MM.1S (cell line): ENCODE data around the gene BRD3.

ENCODE experiments used
- DNase-seq: peaks from one replicate; pipeline ENCODE4 v3.0.0-alpha.2; 2015
- H2AFZ ChIP-seq: fragments of 300-600 bp; sonication (generic); 2 replicates; pipeline ENCODE4 v1.6.0; 2016; ENCODE audit warnings: antibody characterized with exemption, low read length
- H3F3A ChIP-seq: fragments of 300-600 bp; sonication (generic); 2 replicates; pipeline ENCODE4 v1.6.1; 2016; ENCODE audit warnings: mild to moderate bottlenecking, antibody characterized with exemption, low read length, moderate library complexity, mixed read lengths; ENCODE audit not compliant: insufficient read depth
- H3K27ac ChIP-seq: fragments of 300-600 bp; sonication (generic); 2 replicates; pipeline ENCODE4 v1.5.1; 2016; ENCODE audit warnings: mild to moderate bottlenecking, low read length
- H3K27me3 ChIP-seq: fragments of 300-600 bp; sonication (generic); replicated peaks from 2 replicates; pipeline ENCODE4 v1.6.0; 2016; ENCODE audit warnings: low read length; ENCODE audit not compliant: insufficient read depth
- H3K36me3 ChIP-seq: fragments of 300-600 bp; sonication (generic); replicated peaks from 2 replicates; pipeline ENCODE4 v1.6.1; 2016; ENCODE audit warnings: mild to moderate bottlenecking, low read length, mixed read lengths; ENCODE audit not compliant: insufficient read depth
- H3K4me1 ChIP-seq: fragments of 300-600 bp; sonication (generic); 2 replicates; pipeline ENCODE4 v1.6.1; 2016; ENCODE audit warnings: low read length, mixed read lengths
- H3K4me2 ChIP-seq: fragments of 300-600 bp; sonication (generic); 2 replicates; pipeline ENCODE4 v1.6.0; 2016; ENCODE audit warnings: low read depth, low read length
- H3K4me3 ChIP-seq: fragments of 300-600 bp; sonication (generic); 2 replicates; pipeline ENCODE4 v1.5.1; 2016; ENCODE audit warnings: low read length, mixed read lengths
- H3K79me2 ChIP-seq: fragments of 300-600 bp; sonication (generic); 2 replicates; pipeline ENCODE4 v1.6.1; 2016; ENCODE audit warnings: mixed run types, low read length, mixed read lengths
- H3K9ac ChIP-seq: fragments of 300-600 bp; sonication (generic); 2 replicates; pipeline ENCODE4 v1.6.1; 2016; ENCODE audit warnings: low read length, mixed read lengths
- H3K9me2 ChIP-seq: fragments of 300-600 bp; sonication (generic); replicated peaks from 2 replicates; pipeline ENCODE4 v1.6.1; 2016; ENCODE audit warnings: mild to moderate bottlenecking, low read length, mixed read lengths; ENCODE audit not compliant: insufficient read depth
- H3K9me3 ChIP-seq: fragments of 300-600 bp; sonication (generic); replicated peaks from 2 replicates; pipeline ENCODE4 v1.6.1; 2016; ENCODE audit warnings: mild to moderate bottlenecking, low read length, mixed read lengths; ENCODE audit not compliant: insufficient read depth
- H4K20me1 ChIP-seq: fragments of 300-600 bp; sonication (generic); 2 replicates; pipeline ENCODE4 v1.6.1; 2016; ENCODE audit warnings: mild to moderate bottlenecking, low read length, moderate library complexity, mixed read lengths; ENCODE audit not compliant: insufficient read depth
- EZH2 ChIP-seq: fragments of 300-600 bp; sonication (generic); optimal IDR thresholded peaks from 2 replicates; pipeline ENCODE3; 2017; ENCODE audit warnings: low read depth, mild to moderate bottlenecking, antibody characterized with exemption, low read length, mixed read lengths
- EZH2phosphoT487 ChIP-seq: fragments of 300-600 bp; sonication (generic); IDR thresholded peaks from 2 replicates; pipeline ENCODE4 v1.6.1; 2018; ENCODE audit warnings: antibody characterized with exemption, low read length
- TF ChIP-seq, protein P1 (sequence below): fragments of 300-600 bp; sonication (generic); IDR thresholded peaks from 2 replicates; pipeline ENCODE4 v1.5.1; 2016; ENCODE audit warnings: antibody characterized with exemption, low read length, mixed read lengths

BRD3 gene

DNA sequence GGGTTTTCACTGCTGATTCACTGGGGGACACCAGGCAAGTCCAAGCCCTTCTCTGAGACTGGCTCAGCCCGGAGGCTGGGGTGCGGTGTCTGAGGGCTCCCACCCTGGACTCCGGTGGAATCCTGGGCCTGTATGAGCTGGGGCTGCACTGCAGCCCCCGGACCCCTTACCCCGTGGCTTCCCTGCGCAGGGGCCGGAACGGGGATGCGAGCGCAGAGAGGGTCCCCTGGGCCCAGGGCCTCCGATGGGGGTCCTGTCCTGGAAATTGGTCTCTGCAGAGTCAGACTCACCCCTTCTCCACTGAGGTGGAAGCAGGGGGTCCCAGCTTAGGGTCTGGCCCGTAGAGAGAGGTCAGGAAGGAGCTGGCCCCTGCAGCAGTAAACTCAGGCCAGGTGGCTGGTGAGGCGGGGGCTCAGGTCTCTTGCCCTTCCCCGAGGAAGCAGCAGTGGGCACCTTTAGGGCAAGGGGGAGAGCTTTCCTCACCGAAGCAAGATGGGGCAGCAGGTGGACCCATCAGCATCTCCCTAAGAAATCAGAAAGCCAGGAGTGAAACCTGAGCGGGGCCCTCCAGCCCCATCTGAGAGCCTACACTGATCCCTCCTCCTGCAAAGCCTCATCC is 74.1 kb downstream of the BRD3 start:
- H2AFZ ChIP-seq = 0 out of 2 replicates have a peak overlapping the region, but pooled peaks have one; percentile 68
- no peaks in the 10 kb centered on the region for H3K36me3 ChIP-seq
- no peaks in the 10 kb centered on the region for H3K9me2 ChIP-seq
- no peak for DNase-seq
- H3K79me2 ChIP-seq = no peaks in the 10 kb centered on the region
- H3K4me1 ChIP-seq = peaks cover 3% of the 10 kb centered on the region; the same call in 1 of the 2 replicates
- peaks cover 41% of the 10 kb centered on the region for H3K27me3 ChIP-seq
- H3K9me3 ChIP-seq = no peaks in the 10 kb centered on the region
- no peaks in the 10 kb centered on the region for H3F3A ChIP-seq
- H3K4me2 ChIP-seq = peak overlapping the region; percentile 85; the same call in 1 of the 2 replicates
- H3K4me3 ChIP-seq = no peak overlapping the region
- no peak overlapping the region for H3K27ac ChIP-seq
- H4K20me1 ChIP-seq = no peaks in the 10 kb centered on the region
- no peak overlapping the region for H3K9ac ChIP-seq
- TF ChIP-seq, protein P1, sequence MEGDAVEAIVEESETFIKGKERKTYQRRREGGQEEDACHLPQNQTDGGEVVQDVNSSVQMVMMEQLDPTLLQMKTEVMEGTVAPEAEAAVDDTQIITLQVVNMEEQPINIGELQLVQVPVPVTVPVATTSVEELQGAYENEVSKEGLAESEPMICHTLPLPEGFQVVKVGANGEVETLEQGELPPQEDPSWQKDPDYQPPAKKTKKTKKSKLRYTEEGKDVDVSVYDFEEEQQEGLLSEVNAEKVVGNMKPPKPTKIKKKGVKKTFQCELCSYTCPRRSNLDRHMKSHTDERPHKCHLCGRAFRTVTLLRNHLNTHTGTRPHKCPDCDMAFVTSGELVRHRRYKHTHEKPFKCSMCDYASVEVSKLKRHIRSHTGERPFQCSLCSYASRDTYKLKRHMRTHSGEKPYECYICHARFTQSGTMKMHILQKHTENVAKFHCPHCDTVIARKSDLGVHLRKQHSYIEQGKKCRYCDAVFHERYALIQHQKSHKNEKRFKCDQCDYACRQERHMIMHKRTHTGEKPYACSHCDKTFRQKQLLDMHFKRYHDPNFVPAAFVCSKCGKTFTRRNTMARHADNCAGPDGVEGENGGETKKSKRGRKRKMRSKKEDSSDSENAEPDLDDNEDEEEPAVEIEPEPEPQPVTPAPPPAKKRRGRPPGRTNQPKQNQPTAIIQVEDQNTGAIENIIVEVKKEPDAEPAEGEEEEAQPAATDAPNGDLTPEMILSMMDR = no peak
- TF ChIP-seq EZH2phosphoT487 (no peak), EZH2 (no peak)

DNA sequence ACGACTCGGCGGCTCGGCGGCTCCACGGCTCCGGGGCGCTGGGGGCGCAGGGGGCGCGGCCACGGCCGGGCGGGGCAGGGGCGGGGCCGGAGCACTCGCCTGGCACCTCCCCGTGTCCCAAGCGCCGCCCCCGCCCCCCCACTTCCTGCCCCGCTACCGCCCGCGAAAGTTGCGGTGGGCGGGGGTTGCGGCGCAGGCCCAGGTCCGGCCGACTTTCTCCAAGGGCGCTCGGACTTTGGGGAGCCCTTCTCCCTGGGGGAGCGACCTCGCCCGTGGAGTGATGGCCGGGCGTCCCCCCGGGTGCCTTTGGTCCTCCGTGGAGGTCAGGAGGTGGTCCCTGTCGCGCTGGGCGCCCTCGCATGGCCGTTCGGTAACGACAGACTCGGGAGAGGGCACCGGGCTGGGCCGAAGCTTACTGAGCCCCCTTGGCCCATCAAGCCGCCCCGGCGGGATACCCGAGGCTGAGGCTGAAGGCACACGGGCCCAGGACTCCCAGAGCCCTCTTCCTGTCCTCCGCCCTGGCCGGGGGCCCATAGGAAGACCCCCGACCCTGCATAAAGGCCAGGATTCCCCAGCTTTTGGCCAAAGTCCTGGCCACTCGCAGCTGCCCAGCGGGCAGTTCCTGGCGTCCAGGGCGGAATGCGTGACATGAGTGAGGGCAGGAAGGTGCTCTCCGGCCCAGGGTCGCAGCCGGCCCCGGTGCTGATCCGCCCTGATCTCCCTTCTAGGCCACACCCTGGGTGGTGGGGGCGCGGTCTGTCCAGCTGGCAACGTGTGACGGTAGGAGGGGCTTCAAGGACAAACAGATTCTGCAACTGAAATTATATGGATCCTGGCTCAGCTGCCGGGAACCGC is 74.8 kb downstream of the BRD3 start:
- TF ChIP-seq, protein P1 = peak; percentile 33
- no peak for TF ChIP-seq EZH2phosphoT487
- no peak overlapping the region for H3K27ac ChIP-seq

DNA sequence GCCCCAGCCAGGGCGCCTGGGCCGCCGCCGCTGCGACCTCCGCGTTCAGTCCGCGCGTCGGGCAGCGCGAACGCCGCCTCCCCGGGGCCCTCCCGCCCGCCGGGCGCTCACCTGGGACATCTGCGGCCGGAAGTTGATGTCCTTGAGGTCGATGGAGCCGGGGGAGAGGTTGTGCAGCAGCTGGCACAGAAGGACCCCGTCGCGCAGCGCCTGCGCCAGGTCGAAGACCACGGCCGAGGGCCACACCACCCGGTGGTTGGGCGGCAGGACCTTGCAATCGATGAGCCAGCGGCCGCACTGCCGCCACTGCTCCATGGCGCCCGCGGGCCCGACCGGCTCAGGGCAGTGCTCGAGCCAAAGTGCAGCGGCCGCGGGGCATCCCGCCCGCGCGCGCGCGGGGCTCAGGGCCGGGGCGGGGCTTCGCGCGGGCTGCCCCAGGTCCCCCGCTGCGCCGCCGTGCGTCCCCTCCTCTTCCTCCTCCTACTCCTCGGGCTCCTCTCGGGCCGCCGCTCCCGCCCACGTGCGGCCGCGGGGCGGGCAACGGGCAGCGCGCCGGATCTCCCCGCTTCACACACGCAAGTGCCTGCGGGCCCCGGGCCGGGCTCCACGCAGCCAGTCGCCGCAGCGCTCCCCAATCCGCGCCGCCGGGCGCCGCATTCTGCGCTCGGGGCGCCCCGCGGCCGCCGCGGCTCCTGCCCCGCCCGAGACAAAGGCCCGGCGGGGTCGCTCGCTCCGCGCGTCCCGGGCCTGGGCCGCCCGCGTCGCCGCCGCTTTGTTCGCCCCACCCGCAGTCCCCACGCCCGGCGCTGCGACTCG is 75.7 kb downstream of the BRD3 start, which contains the start of gene VAV2:
Gene VAV2 (minus strand): TSS at position 361 of the 816 bp plus-strand sequence. CDS start 46 bp downstream, at position 315.
- H3K9ac ChIP-seq = peak within 1 kb of the TSS; percentile 33; the same call in 1 of the 2 replicates
- no peaks in the 10 kb centered on the region for H3K9me3 ChIP-seq
- H3K27me3 ChIP-seq = peaks cover 40% of the 10 kb centered on the region
- H4K20me1 ChIP-seq = no peaks in the 10 kb centered on the region
- H3K27ac ChIP-seq = no peak within 1 kb of the TSS
- peak within 1 kb of the TSS; percentile 72 for H3K4me3 ChIP-seq
- H3F3A ChIP-seq = no peaks in the 10 kb centered on the region
- peak within 1 kb of the TSS; percentile 85 for H3K4me2 ChIP-seq
- H3K79me2 ChIP-seq = no peaks in the 10 kb centered on the region
- TF ChIP-seq EZH2phosphoT487 = no peak
- TF ChIP-seq EZH2 = no peak
- TF ChIP-seq, protein P1 = no peak
- no peaks in the 10 kb centered on the region for H3K36me3 ChIP-seq
- no peaks in the 10 kb centered on the region for H3K9me2 ChIP-seq
- DNase-seq = peak; percentile 37
- peak within 1 kb of the TSS; percentile 68 for H2AFZ ChIP-seq
- peaks cover 3% of the 10 kb centered on the region; the same call in 1 of the 2 replicates for H3K4me1 ChIP-seq

More for the DNA sequence above, 74.8 kb downstream of the BRD3 start:
- H4K20me1 ChIP-seq = no peaks in the 10 kb centered on the region
- H3K27me3 ChIP-seq = peaks cover 41% of the 10 kb centered on the region
- peak overlapping the region; percentile 68 for H2AFZ ChIP-seq
- H3F3A ChIP-seq = no peaks in the 10 kb centered on the region
- H3K4me3 ChIP-seq = peak overlapping the region; percentile 72
- peak; percentile 57 for DNase-seq
- peak overlapping the region; percentile 33; the same call in 1 of the 2 replicates for H3K9ac ChIP-seq
- no peaks in the 10 kb centered on the region for H3K79me2 ChIP-seq
- H3K36me3 ChIP-seq = no peaks in the 10 kb centered on the region
- peak overlapping the region; percentile 85 for H3K4me2 ChIP-seq
- H3K9me2 ChIP-seq = no peaks in the 10 kb centered on the region
- H3K9me3 ChIP-seq = no peaks in the 10 kb centered on the region
- peaks cover 3% of the 10 kb centered on the region; the same call in 1 of the 2 replicates for H3K4me1 ChIP-seq
